Vagina (tissue), 2 donors: ENCODE results near the gene COL5A2.

Source experiments
- POLR2A ChIP-seq, 2 donors: fragments of 450-650 bp; IDR thresholded peaks; one replicate each; pipeline ENCODE4 v1.6.1; 2017; ENCODE audit warnings: antibody characterized with exemption in 2 of 2, mild to moderate bottlenecking in 2 of 2, moderate library complexity in 2 of 2
- POLR2AphosphoS5 ChIP-seq, 2 donors: sonication (generic); formaldehyde crosslinking; IDR thresholded peaks; one replicate each; pipeline ENCODE4 v1.9.0; 2017; ENCODE audit warnings: antibody characterized with exemption in 2 of 2, mild to moderate bottlenecking in 2 of 2, low read depth in 1 of 2; ENCODE audit not compliant: insufficient read depth in 1 of 2
- TF ChIP-seq, protein P1 (sequence below), 3 experiments: fragments of 450-650 bp in 2 of 3; fragments of 200-600 bp in 1 of 3; sonication (generic) in 1 of 3; IDR thresholded peaks; one replicate each; pipeline ENCODE4 v1.5.1; 2017 to 2019; ENCODE audit warnings: antibody characterized with exemption in 3 of 3, mild to moderate bottlenecking in 2 of 3, moderate library complexity in 2 of 3

DNA sequence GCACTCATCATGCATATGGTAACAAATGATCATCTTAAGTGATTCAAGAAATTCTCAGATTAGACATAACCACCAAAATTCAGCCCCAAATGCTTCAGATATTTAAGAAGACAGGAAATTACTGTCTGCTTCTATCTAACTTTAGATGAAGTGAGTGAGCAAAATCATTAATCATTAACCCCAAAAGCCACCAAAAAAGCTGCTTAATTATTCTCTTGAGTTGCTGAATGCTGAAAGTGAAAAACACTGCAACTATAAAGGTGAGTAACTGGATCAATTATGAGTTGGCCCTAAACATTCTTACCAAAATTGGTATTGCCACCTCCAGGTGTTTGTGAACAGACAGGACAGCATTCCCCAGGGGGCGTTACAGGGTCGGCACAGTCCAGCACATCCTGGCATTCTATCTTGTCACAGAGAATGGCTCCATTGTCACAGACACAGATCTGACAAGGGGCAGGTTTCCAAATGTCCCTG lies 69.6 kb downstream of the COL5A2 start:
- TF ChIP-seq, protein P1, sequence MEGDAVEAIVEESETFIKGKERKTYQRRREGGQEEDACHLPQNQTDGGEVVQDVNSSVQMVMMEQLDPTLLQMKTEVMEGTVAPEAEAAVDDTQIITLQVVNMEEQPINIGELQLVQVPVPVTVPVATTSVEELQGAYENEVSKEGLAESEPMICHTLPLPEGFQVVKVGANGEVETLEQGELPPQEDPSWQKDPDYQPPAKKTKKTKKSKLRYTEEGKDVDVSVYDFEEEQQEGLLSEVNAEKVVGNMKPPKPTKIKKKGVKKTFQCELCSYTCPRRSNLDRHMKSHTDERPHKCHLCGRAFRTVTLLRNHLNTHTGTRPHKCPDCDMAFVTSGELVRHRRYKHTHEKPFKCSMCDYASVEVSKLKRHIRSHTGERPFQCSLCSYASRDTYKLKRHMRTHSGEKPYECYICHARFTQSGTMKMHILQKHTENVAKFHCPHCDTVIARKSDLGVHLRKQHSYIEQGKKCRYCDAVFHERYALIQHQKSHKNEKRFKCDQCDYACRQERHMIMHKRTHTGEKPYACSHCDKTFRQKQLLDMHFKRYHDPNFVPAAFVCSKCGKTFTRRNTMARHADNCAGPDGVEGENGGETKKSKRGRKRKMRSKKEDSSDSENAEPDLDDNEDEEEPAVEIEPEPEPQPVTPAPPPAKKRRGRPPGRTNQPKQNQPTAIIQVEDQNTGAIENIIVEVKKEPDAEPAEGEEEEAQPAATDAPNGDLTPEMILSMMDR (IDR thresholded peaks at IDR 0.05) = no peak
- no peak for TF ChIP-seq POLR2AphosphoS5 (IDR thresholded peaks at IDR 0.05; ENCODE audit: insufficient read depth in 1 of 2, low read depth in 1 of 2)
- no peak for TF ChIP-seq POLR2A (IDR thresholded peaks at IDR 0.05)
